Suprapubic skin (tissue), 4 donors: ENCODE results near the gene SH2D6. TPM values are rescaled to one million over a fixed set of nuclear protein-coding genes. Genes with fewer than 3 reads are reported as not detected.
A peak's percentile ranks its signal among the peaks of the same experiment; 100 is the strongest.

Experiments used
- DNase-seq, 2 donors: peaks; one replicate each; pipeline ENCODE4 v3.0.0-alpha.2; 2019; ENCODE audit warnings: low spot score in 2 of 2
- H3K27ac ChIP-seq: fragments of 200-600 bp; sonication (generic); one replicate; pipeline ENCODE4 v1.5.1; 2019
- H3K27me3 ChIP-seq: fragments of 200-600 bp; sonication (generic); one replicate; pipeline ENCODE4 v1.5.1; 2019
- H3K36me3 ChIP-seq: fragments of 200-600 bp; sonication (generic); one replicate; pipeline ENCODE4 v1.5.1; 2019
- H3K4me1 ChIP-seq: fragments of 200-600 bp; sonication (generic); one replicate; pipeline ENCODE4 v1.5.1; 2019
- H3K4me3 ChIP-seq: fragments of 200-600 bp; sonication (generic); one replicate; pipeline ENCODE4 v1.5.1; 2019; ENCODE audit warnings: mild to moderate bottlenecking
- H3K9me3 ChIP-seq: fragments of 200-600 bp; sonication (generic); one replicate; pipeline ENCODE4 v1.5.1; 2019
- CTCF ChIP-seq, 2 donors: fragments of 200-600 bp in 1 of 2; fragments of 450-650 bp in 1 of 2; sonication (generic) in 1 of 2; IDR thresholded peaks; one replicate each; pipeline ENCODE4 v1.5.1; 2016 to 2019; ENCODE audit warnings: antibody characterized with exemption in 2 of 2, mild to moderate bottlenecking in 1 of 2, moderate library complexity in 1 of 2
- EP300 ChIP-seq: sonication (generic); formaldehyde crosslinking; IDR thresholded peaks from one replicate; pipeline ENCODE4 v1.6.1; 2017; ENCODE audit warnings: antibody characterized with exemption
- POLR2A ChIP-seq, 2 donors: fragments of 450-650 bp; IDR thresholded peaks; one replicate each; pipeline ENCODE4 v1.6.1; 2017; ENCODE audit warnings: antibody characterized with exemption in 2 of 2, mild to moderate bottlenecking in 2 of 2, moderate library complexity in 2 of 2
- POLR2AphosphoS5 ChIP-seq, 3 donors: sonication (generic); formaldehyde crosslinking; IDR thresholded peaks; one replicate each; pipeline ENCODE4 v1.6.1; 2017; ENCODE audit warnings: antibody characterized with exemption in 3 of 3
- WGBS: methylation state at CpG from one replicate; pipeline ENCODE4 v1.1.5; 2018; 5-methylcytosine and 5-hydroxymethylcytosine counted together
- total RNA-seq, 4 donors: library from RNA; depleted of rRNA; stranded (reverse); fragments of >200 nt; gene quantifications; one replicate each; pipeline ENCODE4 v1.1.0, GENCODE V29; 2016

SH2D6 gene
- total RNA-seq, 4 donors from 2014 or later, result not detected

GRCh38 chr2:85445316-85446295, 27.1 kb downstream of the SH2D6 start:
- H3K4me1 ChIP-seq, result peaks cover 14% of the 10 kb centered on the region
- H3K4me3 ChIP-seq, result no peak overlapping the region
- no peaks in the 10 kb centered on the region for H3K36me3 ChIP-seq
- no peak for DNase-seq
- peak overlapping the region; percentile 47 for H3K27ac ChIP-seq
- no peaks in the 10 kb centered on the region for H3K27me3 ChIP-seq
- WGBS, result 94% methylated on average over 5 of the region's 5 CpGs
- no peak for TF ChIP-seq EP300
- no peak for TF ChIP-seq POLR2AphosphoS5 (IDR thresholded peaks at IDR 0.05)
- TF ChIP-seq POLR2A (IDR thresholded peaks at IDR 0.05), result no peak
- no peak for TF ChIP-seq CTCF (IDR thresholded peaks at IDR 0.05)
- no peaks in the 10 kb centered on the region for H3K9me3 ChIP-seq

GRCh38 chr2:85446296-85447221, 28.0 kb downstream of the SH2D6 start:
- DNase-seq, result no peak
- no peaks in the 10 kb centered on the region for H3K27me3 ChIP-seq
- peaks cover 14% of the 10 kb centered on the region for H3K4me1 ChIP-seq
- H3K36me3 ChIP-seq, result no peaks in the 10 kb centered on the region
- no peak overlapping the region for H3K4me3 ChIP-seq
- peak overlapping the region; percentile 47 for H3K27ac ChIP-seq
- 81% methylated on average over 11 of the region's 14 CpGs for whole genome bisulfite sequencing
- no peaks in the 10 kb centered on the region for H3K9me3 ChIP-seq
- no peak for TF ChIP-seq POLR2A (IDR thresholded peaks at IDR 0.05)
- TF ChIP-seq CTCF (IDR thresholded peaks at IDR 0.05), result no peak

- peaks cover 14% of the 10 kb centered on the region for H3K4me1 ChIP-seq
- no peak for DNase-seq
- WGBS, result 77% methylated on average over 6 of the region's 8 CpGs
- H3K27ac ChIP-seq, result no peak overlapping the region
- H3K27me3 ChIP-seq, result no peaks in the 10 kb centered on the region
- TF ChIP-seq EP300, result no peak
- no peak for TF ChIP-seq CTCF (IDR thresholded peaks at IDR 0.05)
- TF ChIP-seq POLR2AphosphoS5 (IDR thresholded peaks at IDR 0.05), result no peak
- TF ChIP-seq POLR2A (IDR thresholded peaks at IDR 0.05), result no peak
- H3K4me3 ChIP-seq, result no peak overlapping the region
- no peaks in the 10 kb centered on the region for H3K9me3 ChIP-seq
- H3K36me3 ChIP-seq, result no peaks in the 10 kb centered on the region
Measured at GRCh38 chr2:85447222-85447585, 28.7 kb downstream of the SH2D6 start.

GRCh38 chr2:85448461-85449213, 30.1 kb downstream of the SH2D6 start:
- no peak for DNase-seq
- no peaks in the 10 kb centered on the region for H3K27me3 ChIP-seq
- TF ChIP-seq CTCF (IDR thresholded peaks at IDR 0.05) (no peak), EP300 (no peak), POLR2AphosphoS5 (IDR thresholded peaks at IDR 0.05) (no peak), POLR2A (IDR thresholded peaks at IDR 0.05) (no peak)
- no peaks in the 10 kb centered on the region for H3K36me3 ChIP-seq
- peak overlapping the region; percentile 32 for H3K27ac ChIP-seq
- 87% methylated on average over 8 of the region's 8 CpGs for WGBS
- no peaks in the 10 kb centered on the region for H3K9me3 ChIP-seq
- no peak overlapping the region for H3K4me3 ChIP-seq
- peaks cover 14% of the 10 kb centered on the region for H3K4me1 ChIP-seq
